ENCODE results near the gene SAMSN1. TPM values are rescaled to one million over a fixed set of nuclear protein-coding genes. Genes with fewer than 3 reads are reported as not detected.

Gene SAMSN1
- total RNA-seq, 1 donor from 2014 or later = 2.0 TPM

DNA sequence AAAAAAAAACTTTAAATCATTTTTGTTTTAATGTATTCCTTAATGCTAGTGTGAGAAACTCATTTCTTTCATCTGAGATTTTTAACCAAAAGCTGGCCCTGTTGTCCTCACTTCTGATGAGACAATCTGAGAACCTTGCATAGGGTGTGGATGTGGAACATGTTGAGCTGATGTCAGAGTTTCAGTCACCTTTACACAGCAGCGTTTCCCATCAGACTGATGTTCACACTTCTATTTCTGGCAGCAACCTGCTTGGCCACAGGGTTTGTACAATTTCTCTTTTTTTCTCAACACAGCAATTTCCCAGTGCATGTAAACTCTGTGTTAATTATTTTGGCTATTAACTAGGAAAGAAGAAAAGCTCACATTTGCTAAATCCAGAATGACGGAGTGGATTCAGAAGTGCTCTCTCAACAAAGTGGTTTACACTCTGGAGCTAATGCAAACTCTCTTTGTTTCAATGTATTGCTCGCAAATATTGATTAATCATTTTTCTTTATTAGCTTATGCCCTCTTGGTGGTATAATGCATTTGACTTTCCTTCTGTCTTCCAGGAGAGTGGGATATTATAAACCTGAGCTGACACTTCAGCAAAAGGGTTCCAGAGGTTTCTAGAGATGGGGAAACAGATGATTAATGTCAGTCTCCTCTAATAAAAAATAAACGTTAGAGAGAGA is 92.6 kb downstream of the SAMSN1 start:
- no peak overlapping the region for H3K4me3 Mint-ChIP-seq (ENCODE audit: unreplicated experiment)
- TF ChIP-seq, protein P1, sequence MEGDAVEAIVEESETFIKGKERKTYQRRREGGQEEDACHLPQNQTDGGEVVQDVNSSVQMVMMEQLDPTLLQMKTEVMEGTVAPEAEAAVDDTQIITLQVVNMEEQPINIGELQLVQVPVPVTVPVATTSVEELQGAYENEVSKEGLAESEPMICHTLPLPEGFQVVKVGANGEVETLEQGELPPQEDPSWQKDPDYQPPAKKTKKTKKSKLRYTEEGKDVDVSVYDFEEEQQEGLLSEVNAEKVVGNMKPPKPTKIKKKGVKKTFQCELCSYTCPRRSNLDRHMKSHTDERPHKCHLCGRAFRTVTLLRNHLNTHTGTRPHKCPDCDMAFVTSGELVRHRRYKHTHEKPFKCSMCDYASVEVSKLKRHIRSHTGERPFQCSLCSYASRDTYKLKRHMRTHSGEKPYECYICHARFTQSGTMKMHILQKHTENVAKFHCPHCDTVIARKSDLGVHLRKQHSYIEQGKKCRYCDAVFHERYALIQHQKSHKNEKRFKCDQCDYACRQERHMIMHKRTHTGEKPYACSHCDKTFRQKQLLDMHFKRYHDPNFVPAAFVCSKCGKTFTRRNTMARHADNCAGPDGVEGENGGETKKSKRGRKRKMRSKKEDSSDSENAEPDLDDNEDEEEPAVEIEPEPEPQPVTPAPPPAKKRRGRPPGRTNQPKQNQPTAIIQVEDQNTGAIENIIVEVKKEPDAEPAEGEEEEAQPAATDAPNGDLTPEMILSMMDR (IDR thresholded peaks at IDR 0.05; ENCODE audit: unreplicated experiment) = no peak

DNA sequence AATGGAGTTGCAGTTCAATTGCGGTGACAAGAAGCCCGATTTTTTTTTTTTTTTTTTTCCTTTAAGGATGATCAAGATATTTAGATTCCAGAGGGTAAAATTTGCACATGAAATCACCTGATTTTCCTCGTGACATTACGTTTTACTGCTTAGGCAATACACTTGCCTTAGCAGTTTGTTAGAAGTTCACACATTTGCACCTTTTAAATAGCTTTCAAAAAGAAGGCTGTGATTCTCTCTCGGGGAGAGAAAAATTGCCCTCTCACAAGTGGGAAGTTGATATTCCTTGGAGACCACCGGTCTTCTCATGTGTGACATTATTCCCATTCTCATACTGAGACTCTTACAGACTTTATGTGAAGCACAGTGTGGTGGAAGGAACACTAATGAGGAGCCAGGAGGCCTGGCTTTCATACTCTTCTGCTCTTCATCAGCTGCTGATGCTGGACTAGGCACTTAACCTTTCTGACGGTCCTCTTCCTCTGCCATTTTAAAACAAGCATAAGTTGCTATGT is 93.3 kb downstream of the SAMSN1 start:
- Mint-ChIP-seq H3K9me3 (ENCODE audit: unreplicated experiment) (no peaks in the 10 kb centered on the region), H3K4me1 (ENCODE audit: unreplicated experiment) (peaks cover 19% of the 10 kb centered on the region), H3K27ac (ENCODE audit: unreplicated experiment) (no peak overlapping the region), H3K4me3 (ENCODE audit: unreplicated experiment) (no peak overlapping the region), H3K36me3 (ENCODE audit: low read depth, unreplicated experiment) (no peaks in the 10 kb centered on the region), H3K27me3 (ENCODE audit: unreplicated experiment) (no peaks in the 10 kb centered on the region)
- DNase-seq (ENCODE audit: low spot score) = no peak
- TF ChIP-seq, protein P1 (IDR thresholded peaks at IDR 0.05; ENCODE audit: unreplicated experiment) = no peak

More for the DNA sequence above, 92.6 kb downstream of the SAMSN1 start:
- Mint-ChIP-seq H3K4me1 (ENCODE audit: unreplicated experiment) (peaks cover 19% of the 10 kb centered on the region), H3K27me3 (ENCODE audit: unreplicated experiment) (no peaks in the 10 kb centered on the region), H3K27ac (ENCODE audit: unreplicated experiment) (peak overlapping the region; percentile 63), H3K36me3 (ENCODE audit: low read depth, unreplicated experiment) (no peaks in the 10 kb centered on the region), H3K9me3 (ENCODE audit: unreplicated experiment) (no peaks in the 10 kb centered on the region)
- no peak for DNase-seq (ENCODE audit: low spot score)

DNA sequence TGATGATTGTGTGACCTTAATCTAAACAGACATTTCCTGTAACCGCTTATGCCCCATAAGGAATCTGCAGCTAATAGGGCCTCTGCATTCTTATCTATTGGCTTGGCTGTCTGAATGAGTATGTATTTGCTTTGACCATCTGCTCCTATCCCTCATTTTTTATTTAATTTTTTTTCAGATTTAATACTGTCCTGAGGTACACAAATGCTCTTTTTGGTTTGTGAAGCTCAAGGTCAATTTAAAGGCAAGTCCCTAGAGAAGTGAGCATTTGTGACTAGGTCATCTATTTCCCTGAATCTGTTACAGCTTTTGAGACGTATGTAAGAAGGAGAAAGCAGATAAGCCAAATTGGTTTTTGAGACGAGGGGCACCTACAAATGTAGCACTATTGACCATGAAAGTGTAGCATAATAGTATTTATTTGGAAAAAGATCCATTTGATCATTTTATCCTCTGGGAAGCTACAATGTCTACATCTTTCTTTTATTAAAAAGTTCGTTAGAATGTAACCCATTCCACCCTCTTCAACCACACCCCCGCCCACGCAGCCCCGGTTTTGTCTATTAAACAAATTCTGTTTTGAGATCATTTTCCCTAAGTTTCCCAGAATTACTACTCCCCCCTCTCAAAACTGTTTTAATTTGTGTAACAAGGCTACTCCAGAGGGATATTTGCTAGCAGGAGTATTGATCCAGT is 93.9 kb downstream of the SAMSN1 start:
- H3K4me3 Mint-ChIP-seq (ENCODE audit: unreplicated experiment) = no peak overlapping the region
- peaks cover 19% of the 10 kb centered on the region for H3K4me1 Mint-ChIP-seq (ENCODE audit: unreplicated experiment)
- H3K36me3 Mint-ChIP-seq (ENCODE audit: low read depth, unreplicated experiment) = no peaks in the 10 kb centered on the region
- TF ChIP-seq, protein P1 (IDR thresholded peaks at IDR 0.05; ENCODE audit: unreplicated experiment) = no peak
- H3K27me3 Mint-ChIP-seq (ENCODE audit: unreplicated experiment) = no peaks in the 10 kb centered on the region
- no peaks in the 10 kb centered on the region for H3K9me3 Mint-ChIP-seq (ENCODE audit: unreplicated experiment)
- no peak overlapping the region for H3K27ac Mint-ChIP-seq (ENCODE audit: unreplicated experiment)
- no peak for DNase-seq (ENCODE audit: low spot score)

DNA sequence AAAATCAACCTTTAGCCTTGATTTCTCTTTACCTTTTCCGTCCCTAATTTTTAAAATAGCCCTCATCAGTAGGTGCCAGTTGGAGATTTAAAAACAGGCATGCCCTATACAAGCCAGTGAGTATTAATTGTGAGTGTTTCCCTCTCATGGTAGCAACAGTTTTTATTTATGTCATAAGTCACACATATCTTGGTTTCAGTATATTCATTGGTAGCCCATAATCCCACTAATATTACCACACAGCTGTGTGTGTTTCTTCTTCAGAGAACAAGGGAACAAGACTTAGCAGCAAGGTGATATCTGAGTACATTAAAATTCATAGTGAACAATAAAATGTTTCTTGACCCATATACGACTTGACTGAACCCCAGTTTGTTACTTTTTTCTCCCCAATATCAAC is 94.6 kb downstream of the SAMSN1 start:
- Mint-ChIP-seq H3K36me3 (ENCODE audit: low read depth, unreplicated experiment) (no peaks in the 10 kb centered on the region), H3K27ac (ENCODE audit: unreplicated experiment) (no peak overlapping the region), H3K4me3 (ENCODE audit: unreplicated experiment) (no peak overlapping the region), H3K4me1 (ENCODE audit: unreplicated experiment) (peaks cover 19% of the 10 kb centered on the region), H3K27me3 (ENCODE audit: unreplicated experiment) (no peaks in the 10 kb centered on the region), H3K9me3 (ENCODE audit: unreplicated experiment) (no peaks in the 10 kb centered on the region)
- no peak for DNase-seq (ENCODE audit: low spot score)
- TF ChIP-seq, protein P1 (IDR thresholded peaks at IDR 0.05; ENCODE audit: unreplicated experiment) = no peak

DNA sequence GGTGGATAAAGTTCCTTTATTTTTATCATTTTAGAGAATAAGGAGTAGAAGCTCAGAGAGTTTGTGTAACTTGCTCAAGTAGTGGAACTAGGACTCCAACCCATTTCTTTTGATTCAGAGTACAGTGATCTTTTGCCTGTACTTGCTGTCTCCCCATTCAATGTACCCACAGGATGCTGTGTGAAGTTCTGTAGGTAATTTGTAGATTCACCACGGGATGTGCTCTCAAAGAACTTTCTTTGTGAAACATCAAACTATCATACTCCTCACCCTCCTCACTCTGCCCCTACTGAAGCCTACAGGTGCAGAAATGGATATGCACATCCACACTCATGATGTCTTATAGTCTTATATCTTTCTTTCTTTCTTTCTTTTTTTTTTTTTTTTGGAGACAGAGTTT is 97.3 kb downstream of the SAMSN1 start:
- H3K4me1 Mint-ChIP-seq (ENCODE audit: unreplicated experiment) = peaks cover 5% of the 10 kb centered on the region
- H3K36me3 Mint-ChIP-seq (ENCODE audit: low read depth, unreplicated experiment) = no peaks in the 10 kb centered on the region
- no peaks in the 10 kb centered on the region for H3K9me3 Mint-ChIP-seq (ENCODE audit: unreplicated experiment)
- no peak overlapping the region for H3K27ac Mint-ChIP-seq (ENCODE audit: unreplicated experiment)
- no peaks in the 10 kb centered on the region for H3K27me3 Mint-ChIP-seq (ENCODE audit: unreplicated experiment)
- H3K4me3 Mint-ChIP-seq (ENCODE audit: unreplicated experiment) = no peak overlapping the region
- TF ChIP-seq, protein P1 (IDR thresholded peaks at IDR 0.05; ENCODE audit: unreplicated experiment) = no peak
- DNase-seq (ENCODE audit: low spot score) = no peak

All from endothelial cell (in vitro differentiated cells).